Bone marrow (tissue), 2 donors: ENCODE data around the gene KAZN.

Source experiments
- DNase-seq, 2 donors: peaks; one replicate each; lab custom pipeline; 2025; lab: John Stamatoyannopoulos, UW

KAZN gene

DNA sequence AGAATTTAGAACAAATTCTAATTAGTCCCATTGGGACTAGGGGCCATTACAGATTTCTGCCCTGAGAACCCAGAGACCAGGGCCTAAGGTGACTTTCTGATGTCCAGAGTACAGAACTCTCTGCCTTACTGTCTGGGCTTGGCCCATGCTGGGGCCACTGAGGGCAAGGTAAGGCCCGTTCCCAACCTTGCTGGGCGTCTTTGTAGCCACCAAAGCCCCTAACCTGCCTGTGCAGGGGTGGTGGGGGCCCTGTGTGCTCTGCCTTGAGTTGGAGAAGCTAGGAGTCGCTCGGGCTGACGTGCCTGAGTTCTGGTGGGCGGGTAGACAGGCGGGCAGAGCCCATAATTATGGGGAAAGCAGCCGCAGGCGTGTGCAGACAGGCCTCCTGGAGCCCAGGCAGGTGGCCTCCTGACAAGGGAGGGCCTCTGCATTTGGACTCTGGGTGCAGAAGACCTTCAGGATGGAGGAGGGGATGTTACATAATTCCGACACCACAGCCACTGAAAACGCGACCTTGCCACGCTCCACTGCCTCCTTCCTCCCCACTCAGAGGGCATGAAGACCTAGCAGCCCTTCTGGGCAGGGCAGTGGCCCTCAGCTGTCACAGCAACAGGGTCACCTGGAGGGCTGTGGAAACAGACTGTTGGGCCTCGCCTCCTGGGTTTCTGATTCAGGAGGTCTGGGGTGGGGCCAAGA, 315.1 kb downstream of the KAZN start:
- DNase-seq, result no peak

DNA sequence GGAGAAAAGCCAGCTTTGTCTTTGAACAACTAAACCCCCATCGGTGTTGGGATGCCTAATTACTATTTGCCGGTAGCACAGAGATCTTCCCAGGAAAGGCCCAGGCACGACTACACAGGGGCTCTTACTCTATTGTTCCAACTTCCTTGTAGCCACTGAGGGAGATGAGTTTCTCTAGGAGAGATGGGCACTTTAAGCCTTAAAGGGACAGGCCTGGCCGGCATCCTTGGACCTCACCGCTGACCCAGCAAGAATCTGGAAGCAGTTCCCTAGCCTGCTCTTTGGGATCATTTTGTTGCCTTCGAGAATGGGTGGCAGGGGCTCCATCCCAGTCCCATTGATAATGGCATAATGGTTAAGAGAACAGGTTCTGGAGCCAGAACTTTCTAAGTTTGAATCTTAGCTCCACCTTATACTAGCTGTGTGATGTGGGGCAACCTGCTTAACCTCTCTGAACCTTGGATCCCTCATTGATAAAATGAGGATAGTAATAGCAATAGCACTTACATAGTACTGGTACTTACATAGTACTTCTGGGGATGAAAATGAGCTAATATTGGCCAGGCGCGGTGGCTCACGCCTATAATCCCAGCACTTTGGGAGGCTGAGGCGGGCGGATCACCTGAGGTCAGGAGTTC, 316.0 kb downstream of the KAZN start:
- DNase-seq, result no peak

DNA sequence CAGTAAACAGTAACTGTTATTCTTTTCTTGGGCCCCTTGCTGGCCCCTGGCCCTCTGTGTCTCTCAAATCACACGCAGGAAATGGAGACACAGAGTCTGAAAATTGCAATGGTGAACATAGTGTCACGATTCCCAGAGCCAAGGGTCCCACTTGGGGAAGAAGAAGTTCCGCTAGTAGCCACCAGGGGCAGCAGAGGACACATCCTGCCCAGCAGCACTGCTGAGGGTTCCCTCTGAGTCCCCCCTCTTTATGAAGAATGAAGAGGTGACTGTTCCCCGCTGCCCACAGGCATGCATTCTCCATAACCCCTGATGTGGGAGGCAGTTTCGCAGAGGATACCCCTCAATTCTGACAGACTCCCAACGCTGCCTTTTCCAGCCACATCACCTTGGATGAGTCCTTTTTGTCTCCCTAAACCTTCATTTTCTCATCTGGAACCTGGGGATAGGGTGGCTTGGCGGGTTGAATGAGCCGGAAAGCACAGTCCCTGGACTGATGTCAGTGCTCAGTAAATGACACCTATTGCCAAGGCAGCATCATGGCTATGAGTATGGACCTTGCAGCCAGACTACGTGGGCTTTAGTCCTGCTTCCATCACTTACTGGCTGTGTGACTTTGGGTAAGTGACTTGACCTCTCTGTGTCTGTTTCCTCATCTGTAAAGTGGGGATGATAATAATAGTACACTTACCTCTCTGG, 317.0 kb downstream of the KAZN start:
- DNase-seq, result peak in 1 of 2 donors; percentile 18

DNA sequence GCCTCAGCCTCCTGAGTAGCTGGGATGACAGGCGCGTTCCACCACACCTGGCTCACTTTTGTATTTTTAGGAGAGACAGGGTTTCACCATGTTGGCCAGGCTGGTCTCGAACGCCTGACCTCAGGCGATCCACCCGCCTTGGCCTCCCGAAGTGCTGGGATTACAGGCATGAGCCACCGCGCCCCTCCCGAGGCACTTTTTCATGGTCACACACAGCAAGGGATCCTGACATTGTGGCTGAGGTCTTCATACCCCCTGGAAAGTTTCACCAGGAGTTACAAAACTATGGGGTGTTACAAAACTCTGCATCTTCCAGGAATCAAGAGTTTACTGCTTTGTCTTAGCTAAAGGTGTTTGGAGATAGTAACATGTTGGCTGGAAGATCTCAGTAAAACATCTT, 320.8 kb downstream of the KAZN start:
- no peak for DNase-seq

DNA sequence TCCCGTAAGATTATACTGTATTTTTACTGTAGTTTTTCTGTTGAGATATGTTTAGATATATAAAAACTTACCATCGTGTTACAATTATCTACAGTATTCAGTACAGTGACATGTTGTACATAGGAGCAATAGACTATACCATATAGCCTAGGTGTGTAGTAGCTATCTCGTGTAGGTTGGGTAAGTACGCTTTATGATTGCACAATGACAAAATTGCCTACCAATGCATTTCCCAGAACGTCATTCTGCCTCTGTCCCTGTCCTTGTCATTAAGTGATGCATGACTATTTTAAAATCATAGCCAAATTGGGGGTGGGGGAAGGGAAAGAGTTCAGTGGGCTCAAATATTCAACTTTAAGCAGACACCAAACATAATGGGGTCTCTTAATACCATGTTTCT, 321.3 kb downstream of the KAZN start:
- DNase-seq, result no peak

DNA sequence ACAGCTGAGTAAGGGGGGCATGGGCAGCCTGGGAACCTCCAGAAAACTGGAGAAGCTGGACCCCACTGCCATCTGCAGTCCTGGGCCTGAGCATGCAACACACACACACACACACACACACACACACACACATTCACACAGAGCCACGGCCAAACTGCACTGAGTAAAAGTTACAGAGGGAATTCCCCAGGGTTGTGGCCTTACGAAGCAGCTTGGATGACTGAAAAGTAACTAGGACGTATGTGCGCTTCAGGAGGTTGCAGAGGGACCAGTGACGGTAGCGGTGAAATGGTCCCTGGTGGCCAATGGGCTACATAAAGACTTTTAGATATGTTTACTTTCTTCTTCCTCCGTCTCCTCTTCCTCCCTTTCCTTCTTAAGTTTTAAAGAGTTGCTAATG, 322.6 kb downstream of the KAZN start:
- no peak for DNase-seq

DNA sequence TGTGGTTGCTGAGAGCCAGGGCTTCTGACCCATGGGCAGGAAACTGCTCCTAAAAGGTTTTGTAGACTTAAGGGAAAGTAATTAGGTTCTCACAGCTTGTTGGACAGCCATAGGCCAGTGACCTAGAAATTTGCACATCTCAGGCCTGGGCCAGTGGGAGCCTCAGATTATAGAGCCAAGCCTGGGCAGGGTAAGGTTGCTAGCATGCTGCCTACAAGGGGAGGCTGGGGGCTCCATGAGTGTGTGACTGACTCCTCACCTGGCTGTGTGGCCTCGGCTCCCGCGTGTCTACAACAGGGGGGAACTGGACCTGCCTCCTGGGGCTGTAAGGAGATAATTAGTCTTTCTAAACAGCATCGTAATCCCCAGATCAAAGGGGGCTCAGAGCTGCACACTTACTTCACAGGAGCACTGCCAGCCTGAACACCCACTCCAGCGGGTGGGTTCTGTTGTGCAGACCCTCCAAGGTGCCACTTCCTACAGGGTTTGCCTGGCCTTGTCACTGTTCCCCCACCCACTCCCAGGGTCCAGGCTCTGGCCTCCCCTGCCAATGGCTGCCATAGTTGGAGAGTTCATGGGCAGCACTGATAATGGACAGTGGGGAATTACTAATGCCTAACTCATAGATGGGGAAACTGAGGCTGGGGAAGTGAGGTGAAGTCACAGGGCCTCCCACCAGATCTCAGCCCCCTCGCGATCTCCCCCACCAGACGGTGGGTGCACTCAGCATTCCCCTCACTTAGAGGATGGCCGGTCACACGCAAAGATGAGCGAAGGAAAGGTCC, 324.6 kb downstream of the KAZN start:
- DNase-seq, result no peak

DNA sequence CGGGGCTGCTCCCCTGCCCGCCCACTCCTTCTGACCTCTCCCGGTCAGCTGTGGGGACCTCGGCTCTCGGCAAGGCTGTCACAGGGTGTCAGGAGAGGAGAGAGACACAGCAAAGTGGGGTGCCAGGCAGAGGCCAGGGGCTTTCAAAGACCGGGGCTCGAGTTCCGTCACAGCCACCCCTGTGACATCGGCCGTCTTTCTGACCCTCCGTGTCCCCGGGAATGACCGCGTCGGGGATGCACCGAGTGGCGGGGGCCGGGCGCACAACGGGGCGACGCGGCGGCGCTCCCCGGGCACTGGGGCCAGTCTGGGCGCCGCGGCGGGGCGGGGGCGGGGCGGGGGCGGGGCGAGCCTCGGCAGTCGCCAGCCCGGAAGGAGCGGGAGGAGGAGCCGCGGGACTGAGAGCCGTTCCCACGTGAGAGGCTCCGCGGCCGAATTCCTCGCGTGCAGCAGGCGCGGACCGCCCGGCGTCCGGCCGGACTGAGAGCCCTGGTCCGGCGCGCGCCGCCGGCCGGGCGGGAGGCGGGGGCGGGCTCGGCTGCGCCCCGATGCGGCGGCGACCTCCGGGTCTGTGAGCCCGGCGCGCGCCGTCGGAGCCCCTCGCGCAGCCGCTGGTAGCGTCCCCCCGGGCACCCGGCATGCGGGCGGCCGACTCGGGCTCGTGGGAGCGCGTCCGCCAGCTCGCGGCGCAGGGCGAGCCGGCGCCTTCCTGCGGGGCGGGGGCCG, 325.4 kb downstream of the KAZN start:
- DNase-seq, result peak in 1 of 2 donors; percentile 11

DNA sequence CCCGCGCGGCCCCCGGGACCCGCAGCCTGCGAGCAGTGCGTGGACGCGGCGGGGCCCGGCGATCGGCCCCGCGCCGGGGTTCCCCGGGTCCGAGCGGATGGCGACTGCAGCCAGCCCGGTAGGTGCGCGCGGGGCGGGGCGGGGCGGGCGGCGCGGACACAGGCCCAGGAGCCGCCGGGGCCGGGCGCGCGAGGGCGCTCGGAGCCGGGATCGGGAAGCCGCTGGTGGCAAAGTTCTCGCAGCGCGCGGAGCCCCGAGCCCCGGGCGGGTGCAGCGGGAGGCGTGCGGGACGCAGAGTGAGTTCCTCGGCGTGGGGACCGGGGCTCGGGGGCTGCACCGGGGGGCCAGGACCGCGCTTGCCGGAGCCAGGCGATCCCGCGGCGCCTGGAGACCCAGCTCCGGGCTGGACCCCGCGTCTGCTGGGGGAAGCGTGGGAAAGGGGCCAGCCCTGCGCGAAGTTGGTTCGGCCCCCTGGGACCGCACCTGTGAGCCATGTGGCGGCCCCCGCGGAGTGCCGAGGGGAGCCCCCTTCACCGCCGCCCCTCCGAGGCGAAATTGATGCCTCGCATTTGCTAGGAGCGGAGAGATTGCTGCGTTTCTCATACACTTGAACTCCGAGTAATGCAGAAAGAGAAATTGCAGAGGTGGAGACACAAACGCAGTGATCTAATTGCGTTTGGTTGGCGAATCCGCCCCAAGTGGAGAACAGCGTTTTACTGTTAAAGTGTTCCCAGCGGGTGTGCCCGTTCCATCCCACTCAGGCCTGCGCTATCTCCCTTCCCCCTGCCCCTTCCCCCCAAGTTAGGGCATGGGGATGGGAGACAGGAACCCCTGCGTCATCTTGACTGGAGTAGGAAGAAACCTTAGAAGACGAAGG, 326.2 kb downstream of the KAZN start:
- DNase-seq, result no peak

DNA sequence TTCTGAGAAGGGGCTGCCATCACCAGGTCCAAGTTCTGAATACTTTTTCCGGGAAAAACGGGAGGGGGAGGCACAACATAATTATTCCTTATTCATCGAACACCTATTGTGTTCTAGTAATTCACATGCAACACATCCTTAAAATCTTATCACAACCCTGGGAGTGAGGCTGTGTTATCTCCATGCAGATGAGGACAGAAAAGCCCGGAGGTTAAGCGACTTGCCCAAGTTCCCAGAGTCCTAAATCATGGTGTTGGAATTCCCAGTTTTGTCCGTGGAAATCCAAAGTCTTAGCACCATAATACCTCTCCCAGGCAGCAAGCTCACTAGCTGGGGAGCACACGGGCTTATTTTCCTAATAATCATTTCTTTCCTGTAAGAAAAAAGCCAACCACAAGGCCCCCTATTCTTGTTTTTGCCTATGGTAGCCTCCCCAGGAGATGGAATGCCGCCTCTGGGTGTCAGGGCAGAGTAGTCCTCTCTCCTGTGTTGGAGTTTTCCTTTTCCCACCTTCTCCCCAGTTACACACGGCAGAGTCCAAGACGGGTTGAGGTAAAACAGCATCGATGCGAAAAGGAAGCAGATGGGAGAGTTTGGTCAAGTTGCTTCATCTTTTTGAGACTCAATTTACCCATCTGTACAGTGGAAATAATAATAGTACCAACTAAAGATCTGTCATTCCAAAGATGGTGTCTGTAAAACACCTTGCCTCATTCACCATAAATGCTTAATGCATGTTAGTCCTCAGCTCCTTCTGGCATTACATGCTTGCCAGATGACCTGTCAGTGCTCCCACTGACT, 327.1 kb downstream of the KAZN start:
- no peak for DNase-seq

DNA sequence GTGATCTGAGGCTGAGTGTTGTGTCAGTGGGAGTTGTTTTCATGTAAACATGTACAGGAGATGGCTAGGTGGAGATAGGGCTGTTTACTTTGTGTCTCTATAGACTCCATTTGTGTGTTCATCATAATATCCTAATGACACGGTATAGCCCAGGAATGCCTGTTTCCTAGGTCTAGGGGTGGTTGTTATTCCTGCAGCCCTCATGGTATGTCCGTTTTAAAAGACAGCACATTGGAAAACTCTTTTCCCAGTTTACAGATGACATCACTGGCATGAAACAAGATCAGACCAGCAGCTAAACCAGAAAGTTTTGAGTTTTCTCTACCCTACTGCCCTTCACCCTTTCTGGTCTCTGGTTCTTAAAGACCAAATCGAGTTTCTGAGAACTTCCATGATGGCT, 327.7 kb downstream of the KAZN start:
- DNase-seq, result no peak

DNA sequence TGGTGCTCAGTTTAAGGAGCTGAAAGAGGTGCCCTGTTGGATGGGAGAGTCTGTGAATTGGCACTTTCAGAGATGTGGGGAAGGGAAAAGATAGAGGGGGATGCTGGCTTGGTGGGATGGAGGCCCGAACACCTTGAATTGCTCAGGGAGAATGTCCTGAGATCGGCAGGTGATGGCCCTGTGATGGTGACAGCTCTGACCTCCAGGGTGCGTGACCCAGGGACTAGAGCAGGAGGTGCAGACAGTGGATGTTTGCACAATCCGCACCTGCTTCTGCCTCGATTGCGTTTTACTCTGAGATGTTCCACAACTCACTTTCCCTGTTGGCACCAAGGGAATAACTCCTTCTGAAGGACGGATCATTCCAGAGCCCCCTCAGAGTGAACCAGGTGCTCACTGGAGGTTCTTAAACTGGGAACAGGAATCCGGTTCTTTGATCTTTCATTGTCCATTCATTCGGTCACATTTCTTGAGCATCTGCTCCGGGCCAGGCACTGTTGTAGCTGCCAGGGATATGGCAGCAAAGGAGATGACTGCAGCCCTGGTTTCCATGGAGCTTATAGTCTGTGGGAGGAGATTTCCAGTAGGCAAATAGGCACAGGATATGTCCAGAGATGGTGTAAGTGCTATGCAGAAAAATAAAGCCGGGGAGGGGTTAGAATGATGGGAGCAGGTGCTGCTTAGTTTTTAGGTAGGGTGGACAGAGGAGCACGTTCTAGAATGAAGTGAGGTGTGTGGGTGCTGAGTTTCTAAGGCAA, 328.5 kb downstream of the KAZN start:
- no peak for DNase-seq

DNA sequence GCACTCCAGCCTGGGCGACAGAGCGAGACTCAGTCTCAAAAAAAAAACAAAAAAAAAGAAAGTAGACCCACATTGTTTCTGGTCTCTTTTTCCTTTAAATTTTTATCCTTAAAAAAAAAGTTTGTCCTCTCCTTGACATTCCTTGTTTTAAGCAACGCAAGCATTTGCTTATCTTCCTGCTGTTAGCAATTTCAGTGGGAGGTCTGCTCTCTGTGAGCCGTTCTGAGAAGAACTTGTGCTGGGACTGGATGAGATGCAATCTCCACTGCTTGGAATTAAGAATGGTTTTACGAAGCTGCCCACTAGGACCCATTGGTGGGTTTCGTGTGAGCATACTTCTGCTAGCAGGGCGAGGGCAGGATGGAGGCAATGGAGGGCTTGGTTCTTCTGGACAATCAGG, 329.9 kb downstream of the KAZN start:
- no peak for DNase-seq

DNA sequence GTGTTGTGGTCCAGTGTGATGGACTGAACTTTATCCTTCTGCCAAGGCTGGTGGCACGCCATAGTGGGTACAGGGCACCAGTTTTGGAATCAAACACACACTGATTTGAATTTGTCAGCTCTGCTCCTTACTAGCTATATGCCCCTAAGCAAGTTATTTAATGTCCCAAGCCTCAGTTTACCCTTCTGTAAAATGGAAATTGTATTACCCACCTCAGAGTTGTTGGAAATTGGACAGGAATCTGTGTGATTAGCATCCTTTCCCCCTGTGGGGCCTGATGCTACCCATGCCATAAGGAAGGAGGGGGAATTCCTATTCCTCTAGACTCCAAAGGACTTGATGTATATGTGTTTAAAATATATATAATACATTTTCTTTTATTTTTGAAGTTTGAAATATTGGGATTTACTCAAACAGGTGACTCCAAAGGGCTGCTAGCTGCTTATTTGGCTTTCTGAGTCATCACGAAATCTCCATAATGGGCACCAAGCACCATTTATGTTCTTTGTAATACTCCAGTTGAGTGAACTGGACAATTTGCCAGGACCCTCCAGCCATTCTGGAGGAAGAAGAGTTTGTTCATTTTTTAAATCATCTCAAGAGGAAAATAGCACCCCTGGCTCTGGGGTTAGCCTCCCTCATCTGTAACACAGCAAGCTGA, 330.5 kb downstream of the KAZN start:
- no peak for DNase-seq

DNA sequence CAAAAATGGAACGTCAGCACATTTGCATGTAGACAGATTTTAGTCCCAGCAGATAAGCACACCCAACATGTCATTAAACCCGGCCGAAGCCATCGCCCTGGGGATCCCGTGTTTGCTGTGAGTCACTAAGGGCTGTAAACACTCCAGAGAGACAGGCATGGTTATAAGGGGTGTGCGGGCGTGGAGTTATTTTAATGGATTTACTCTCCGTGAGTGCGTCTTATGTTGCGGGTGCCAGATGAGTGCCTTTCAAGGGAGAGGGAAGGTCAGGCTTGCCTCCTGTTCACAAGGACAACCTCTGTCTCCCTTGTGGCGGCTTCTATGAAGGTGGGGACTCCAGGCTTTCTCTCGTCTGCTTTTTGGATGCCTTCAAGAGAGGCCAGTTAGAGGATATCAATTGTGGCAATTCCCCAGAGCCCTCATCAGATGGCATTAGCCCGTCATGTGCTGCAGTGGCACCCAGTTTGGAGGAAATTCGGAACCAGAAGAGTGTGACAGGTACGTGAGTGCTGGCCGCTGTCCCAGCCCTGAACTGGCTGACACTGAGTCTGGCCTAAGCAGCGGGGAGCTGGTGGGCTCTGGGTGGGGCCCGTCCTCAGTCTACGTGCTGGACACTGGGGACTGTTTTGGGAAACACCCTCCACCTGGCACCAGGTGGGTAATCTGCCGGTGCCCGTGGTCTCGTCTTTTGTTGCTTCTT, 331.2 kb downstream of the KAZN start:
- DNase-seq, result no peak

DNA sequence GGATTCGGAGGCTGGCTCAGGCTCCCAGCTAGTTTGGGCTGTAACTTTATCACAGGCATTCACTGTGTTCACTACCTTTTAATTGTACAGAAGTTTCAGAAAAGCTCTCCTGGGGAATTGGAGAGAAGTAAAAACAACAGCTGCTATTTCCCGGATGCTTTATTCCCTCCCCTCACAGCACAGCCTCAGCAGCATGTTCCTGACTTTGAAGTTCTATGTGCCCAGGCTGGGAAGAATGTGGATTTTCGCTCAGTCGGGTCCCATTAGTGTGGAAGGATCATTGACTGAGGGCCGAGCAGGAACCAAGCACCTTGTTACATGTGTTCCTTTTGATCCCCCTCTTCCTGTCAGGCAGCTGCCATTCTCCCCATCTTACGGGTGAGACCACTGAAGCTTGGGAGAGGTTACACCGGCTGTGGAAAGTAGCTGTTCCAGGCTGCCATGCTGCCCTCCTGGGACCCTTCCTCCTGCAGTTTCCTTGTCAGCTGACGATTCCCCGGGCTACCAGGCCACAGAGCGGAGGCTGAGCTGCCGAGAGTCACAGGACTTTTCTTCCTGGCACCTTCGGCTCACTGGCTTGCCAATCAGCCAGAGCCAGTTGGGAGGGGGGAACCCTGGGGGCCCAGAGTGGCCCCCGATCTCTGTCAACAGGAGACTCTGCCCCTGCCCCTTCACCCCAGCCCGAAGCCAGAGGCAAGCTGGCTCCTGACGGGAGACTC, 331.9 kb downstream of the KAZN start:
- no peak for DNase-seq

DNA sequence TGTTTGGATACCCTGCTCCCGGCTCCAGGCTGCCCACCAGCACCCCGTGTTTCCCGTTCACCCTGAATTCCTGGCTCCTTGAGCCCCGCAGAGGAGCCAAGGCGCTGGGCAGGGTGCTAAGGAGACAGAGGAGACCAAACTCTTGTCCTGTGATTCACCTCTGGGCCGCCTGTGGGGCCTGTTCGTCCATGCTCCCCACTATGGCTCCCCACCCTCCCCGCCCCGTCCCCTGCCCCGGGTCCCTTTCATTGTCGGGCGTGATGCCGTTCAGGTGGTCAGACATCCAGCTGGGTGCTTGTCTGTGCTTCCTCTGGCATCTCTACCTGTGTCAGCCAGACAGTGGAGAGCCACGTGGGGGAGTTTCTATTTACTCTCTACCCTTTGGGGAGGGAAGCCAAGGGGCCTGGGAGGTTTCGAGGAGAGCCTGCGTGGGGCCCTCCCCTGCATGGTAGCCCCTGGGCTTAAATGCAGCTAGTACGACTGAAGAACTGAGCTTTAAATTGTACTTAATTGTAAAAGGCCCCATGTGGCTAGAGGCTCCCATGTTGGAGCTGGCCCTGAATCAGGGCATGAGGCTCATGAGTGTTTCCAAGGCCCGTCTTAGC, 333.7 kb downstream of the KAZN start:
- DNase-seq, result no peak
